ENCODE measurements around the gene TAF5L. TPM values are rescaled to one million over a fixed set of nuclear protein-coding genes. Genes with fewer than 3 reads are reported as not detected.

Gene TAF5L
- total and polyA plus RNA-seq, 2 of the 8 experiments (the other 6 are each of a cell fraction or from before 2014, with no cell fraction given) = 17.7 to 23.3 TPM

DNA sequence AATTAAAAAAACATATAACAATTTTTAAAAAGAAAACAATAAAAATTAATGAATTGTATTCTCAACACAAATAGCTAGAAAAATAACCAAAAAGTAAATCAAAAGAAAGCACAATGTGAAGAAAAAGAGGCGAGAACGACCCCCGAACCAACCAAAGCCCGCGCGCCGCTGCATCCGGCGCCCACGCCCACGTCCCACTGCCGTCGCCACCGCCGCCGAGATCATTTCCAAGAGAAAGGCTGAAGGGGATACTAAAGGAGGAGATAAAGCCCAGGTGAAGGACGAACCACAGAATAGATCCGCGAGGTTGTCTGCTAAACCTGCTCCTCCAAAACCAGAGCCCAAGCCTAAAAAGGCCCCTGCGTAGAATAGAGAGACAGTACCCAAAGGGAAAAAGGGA lies 55.6 kb downstream of the TAF5L start:
- no peak overlapping the region for H3K4ac ChIP-seq (replicated peaks; ENCODE audit: insufficient read length, low read depth, low read length)
- no peak overlapping the region for H4K91ac ChIP-seq (replicated peaks; ENCODE audit: insufficient read length, low read length)
- H4K8ac ChIP-seq (ENCODE audit: extremely low read depth, insufficient read depth, low read length) = no peak overlapping the region
- H3K23ac ChIP-seq (ENCODE audit: insufficient read length) = no peak overlapping the region
- no peak overlapping the region for H3K4me3 ChIP-seq (ENCODE audit: extremely low read depth in 1 of 4, insufficient read depth in 2 of 4, low read depth in 3 of 4, low read length in 4 of 4)
- H2AK5ac ChIP-seq (ENCODE audit: low read depth, low read length) = no peak overlapping the region
- no peak overlapping the region for H3K27ac ChIP-seq (ENCODE audit: low read depth, low read length)
- H4K20me1 ChIP-seq (replicated peaks in 1 of 2; ENCODE audit: control insufficient read depth in 1 of 2, insufficient read depth in 2 of 2, low read length in 2 of 2) = no peaks in the 10 kb centered on the region
- no peaks in the 10 kb centered on the region for H3K27me3 ChIP-seq (replicated peaks in 1 of 4; ENCODE audit: control insufficient read depth in 3 of 4, extremely low read depth in 1 of 4, insufficient read depth in 3 of 4, low read length in 3 of 4)
- H3K36me3 ChIP-seq (ENCODE audit: control insufficient read depth in 2 of 4, insufficient read depth in 4 of 4, low read length in 3 of 4) = no peaks in the 10 kb centered on the region
- no peak overlapping the region for H3K56ac ChIP-seq (replicated peaks; ENCODE audit: insufficient read length, low read depth, low read length)
- H3K4me2 ChIP-seq (ENCODE audit: insufficient read depth in 1 of 2, low read depth in 2 of 2, low read length in 2 of 2) = no peak overlapping the region
- no peak for FAIRE-seq
- POLR2A ChIA-PET (ENCODE audit: partially characterized antibody) = interaction anchor here (1.0 kb wide), 1 partner anchor 9 kb away, joined by 3 read pairs; no protein-coding TSS in a partner anchor
- CTCF ChIA-PET (ENCODE audit: partially characterized antibody) = interaction anchor here (0.7 kb wide), 1 partner anchor 53 kb away, joined by 4 read pairs; no protein-coding TSS in a partner anchor
- WGBS, 2 experiments (ENCODE audit: extremely low coverage in 1 of 2, insufficient coverage in 1 of 2, insufficient read length in 1 of 2, insufficient replicate concordance in 2 of 2, low coverage in 1 of 2, low lambda C conversion rate in 2 of 2, missing lambda C conversion rate in 1 of 2) = 82% methylated on average over 19 of the region's 20 CpGs; no CpG with 5 or more reads in 1 of the 2 experiments
- no peak overlapping the region for H2BK20ac ChIP-seq (ENCODE audit: low read length)
- H3K14ac ChIP-seq (ENCODE audit: insufficient read length) = no peak overlapping the region
- no peak for DNase-seq (ENCODE audit: low read depth in 1 of 2, low spot score in 2 of 2)
- no peak overlapping the region for H3K18ac ChIP-seq (ENCODE audit: extremely low read depth, low read length)
- no peak overlapping the region for H4K5ac ChIP-seq (ENCODE audit: insufficient read length, low read depth, low read length)
- H3K79me1 ChIP-seq (ENCODE audit: low read depth, low read length) = no peaks in the 10 kb centered on the region
- no peak overlapping the region for H2BK120ac ChIP-seq (replicated peaks; ENCODE audit: low read depth, low read length)
- H2BK12ac ChIP-seq (ENCODE audit: low read depth, low read length) = no peak overlapping the region
- no peak overlapping the region for H2BK15ac ChIP-seq (ENCODE audit: low read length)
- H3K9me3 ChIP-seq (ENCODE audit: insufficient read depth in 2 of 2, low read depth in 1 of 2, low read length in 1 of 2) = no peaks in the 10 kb centered on the region
- no peak overlapping the region for H3K9ac ChIP-seq (replicated peaks in 1 of 4; ENCODE audit: extremely low read depth in 1 of 4, low read depth in 3 of 4, low read length in 3 of 4)
- H3K4me1 ChIP-seq (replicated peaks in 1 of 4; ENCODE audit: control insufficient read depth in 3 of 4, insufficient read depth in 4 of 4, low read length in 3 of 4) = no peaks in the 10 kb centered on the region
- H3K79me2 ChIP-seq (ENCODE audit: control insufficient read depth in 1 of 2, insufficient read depth in 2 of 2, low read length in 2 of 2) = no peaks in the 10 kb centered on the region
- H2AFZ ChIP-seq (ENCODE audit: low read length) = no peak overlapping the region
- H2BK5ac ChIP-seq (ENCODE audit: low read depth, low read length) = no peak overlapping the region
- H3K23me2 ChIP-seq (ENCODE audit: low read depth, low read length) = no peaks in the 10 kb centered on the region
- TF ChIP-seq RFX5 (IDR thresholded peaks at IDR 0.05; ENCODE audit: borderline replicate concordance, low read depth, low read length) = no peak
- TF ChIP-seq RXRA (IDR thresholded peaks at IDR 0.05; ENCODE audit: insufficient read depth, low read depth, low read length) = no peak
- TF ChIP-seq JUN (IDR thresholded peaks at IDR 0.05; ENCODE audit: low read depth, low read length) = no peak
- TF ChIP-seq BCL11A (IDR thresholded peaks at IDR 0.05; ENCODE audit: low read depth in 2 of 2, low read length in 2 of 2) = no peak
- TF ChIP-seq EZH2 (IDR thresholded peaks at IDR 0.05; ENCODE audit: low read depth, low read length, severe bottlenecking) = no peak
- TF ChIP-seq POLR2A (IDR thresholded peaks at IDR 0.05; ENCODE audit: control extremely low read depth in 1 of 2, low read depth in 2 of 2, low read length in 2 of 2) = no peak
- TF ChIP-seq SUZ12 (IDR thresholded peaks at IDR 0.05; ENCODE audit: low read length) = no peak
- TF ChIP-seq, protein P1, sequence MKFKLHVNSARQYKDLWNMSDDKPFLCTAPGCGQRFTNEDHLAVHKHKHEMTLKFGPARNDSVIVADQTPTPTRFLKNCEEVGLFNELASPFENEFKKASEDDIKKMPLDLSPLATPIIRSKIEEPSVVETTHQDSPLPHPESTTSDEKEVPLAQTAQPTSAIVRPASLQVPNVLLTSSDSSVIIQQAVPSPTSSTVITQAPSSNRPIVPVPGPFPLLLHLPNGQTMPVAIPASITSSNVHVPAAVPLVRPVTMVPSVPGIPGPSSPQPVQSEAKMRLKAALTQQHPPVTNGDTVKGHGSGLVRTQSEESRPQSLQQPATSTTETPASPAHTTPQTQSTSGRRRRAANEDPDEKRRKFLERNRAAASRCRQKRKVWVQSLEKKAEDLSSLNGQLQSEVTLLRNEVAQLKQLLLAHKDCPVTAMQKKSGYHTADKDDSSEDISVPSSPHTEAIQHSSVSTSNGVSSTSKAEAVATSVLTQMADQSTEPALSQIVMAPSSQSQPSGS (IDR thresholded peaks at IDR 0.05; ENCODE audit: low read length) = no peak
- TF ChIP-seq, protein P2, sequence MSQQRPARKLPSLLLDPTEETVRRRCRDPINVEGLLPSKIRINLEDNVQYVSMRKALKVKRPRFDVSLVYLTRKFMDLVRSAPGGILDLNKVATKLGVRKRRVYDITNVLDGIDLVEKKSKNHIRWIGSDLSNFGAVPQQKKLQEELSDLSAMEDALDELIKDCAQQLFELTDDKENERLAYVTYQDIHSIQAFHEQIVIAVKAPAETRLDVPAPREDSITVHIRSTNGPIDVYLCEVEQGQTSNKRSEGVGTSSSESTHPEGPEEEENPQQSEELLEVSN (IDR thresholded peaks at IDR 0.05) = no peak
- TF ChIP-seq EP300 (IDR thresholded peaks at IDR 0.05; ENCODE audit: borderline replicate concordance in 1 of 2, low read depth in 2 of 2, low read length in 2 of 2) = no peak
- TF ChIP-seq SP1 (IDR thresholded peaks at IDR 0.05; ENCODE audit: low read depth, low read length) = no peak
- TF ChIP-seq TAF7 (optimal IDR thresholded peaks at IDR 0.05; ENCODE audit: borderline replicate concordance, low read depth, low read length) = no peak
